SK-N-DZ (cell line): Measurements from ENCODE around the gene S100A16.
"Not testable (repeated sequence)": the region's sequence is repeated elsewhere in the genome, so short reads cannot be mapped to it uniquely, and the experiment has no call there.

Experiments
- DNase-seq: peaks from one replicate; pipeline ENCODE4 v3.0.0-alpha.2; 2015; ENCODE audit warnings: low spot score

Gene S100A16

GRCh38 chr1:153588033-153588432 lies 24.9 kb downstream of the S100A16 start:
- DNase-seq: not testable (repeated sequence)

GRCh38 chr1:153587314-153587713 lies 25.6 kb downstream of the S100A16 start:
- no peak for DNase-seq

- DNase-seq: no peak
Measured at GRCh38 chr1:153586347-153586746, 26.6 kb downstream of the S100A16 start.

GRCh38 chr1:153585006-153585405 lies 27.9 kb downstream of the S100A16 start:
- DNase-seq: no peak

- DNase-seq: no peak
Measured at GRCh38 chr1:153583976-153584375, 29.0 kb downstream of the S100A16 start.

- DNase-seq: not testable (repeated sequence)
Measured at GRCh38 chr1:153583514-153583913, 29.4 kb downstream of the S100A16 start.

- not testable (repeated sequence) for DNase-seq
Measured at GRCh38 chr1:153582836-153583235, 30.1 kb downstream of the S100A16 start.

- no peak for DNase-seq
Measured at GRCh38 chr1:153578936-153579335, 34.0 kb downstream of the S100A16 start.

GRCh38 chr1:153578490-153578889 lies 34.4 kb downstream of the S100A16 start:
- DNase-seq: no peak

- no peak for DNase-seq
Measured at GRCh38 chr1:153577624-153578051, 35.3 kb downstream of the S100A16 start.

GRCh38 chr1:153577138-153577537 lies 35.8 kb downstream of the S100A16 start:
- DNase-seq: no peak

GRCh38 chr1:153575497-153575896 lies 37.4 kb downstream of the S100A16 start:
- not testable (repeated sequence) for DNase-seq

- not testable (repeated sequence) for DNase-seq
Measured at GRCh38 chr1:153575081-153575491, 37.9 kb downstream of the S100A16 start.

GRCh38 chr1:153573351-153573750 lies 39.6 kb downstream of the S100A16 start:
- no peak for DNase-seq

- DNase-seq: no peak
Measured at GRCh38 chr1:153572569-153573015, 40.3 kb downstream of the S100A16 start.

- no peak for DNase-seq
Measured at GRCh38 chr1:153571706-153572105, 41.2 kb downstream of the S100A16 start.

- no peak for DNase-seq
Measured at GRCh38 chr1:153570874-153571273, 42.1 kb downstream of the S100A16 start.

GRCh38 chr1:153569465-153569864 lies 43.5 kb downstream of the S100A16 start:
- no peak for DNase-seq

GRCh38 chr1:153568367-153569099 lies 44.4 kb downstream of the S100A16 start:
- DNase-seq: peak; percentile 89

- no peak for DNase-seq
Measured at GRCh38 chr1:153567621-153568366, 45.1 kb downstream of the S100A16 start.

- no peak for DNase-seq
Measured at GRCh38 chr1:153566414-153567371, 46.2 kb downstream of the S100A16 start.
